ENCODE measurements around the gene GALNT1. TPM values are rescaled to one million over a fixed set of nuclear protein-coding genes. Genes with fewer than 3 reads are reported as not detected.

Gene GALNT1
- 42.3 to 72.1 TPM (median 58.5 TPM) in 5 replicates for total RNA-seq (2022; extraction: Qiagen RNA extraction; ENCODE audit: low read depth)

DNA sequence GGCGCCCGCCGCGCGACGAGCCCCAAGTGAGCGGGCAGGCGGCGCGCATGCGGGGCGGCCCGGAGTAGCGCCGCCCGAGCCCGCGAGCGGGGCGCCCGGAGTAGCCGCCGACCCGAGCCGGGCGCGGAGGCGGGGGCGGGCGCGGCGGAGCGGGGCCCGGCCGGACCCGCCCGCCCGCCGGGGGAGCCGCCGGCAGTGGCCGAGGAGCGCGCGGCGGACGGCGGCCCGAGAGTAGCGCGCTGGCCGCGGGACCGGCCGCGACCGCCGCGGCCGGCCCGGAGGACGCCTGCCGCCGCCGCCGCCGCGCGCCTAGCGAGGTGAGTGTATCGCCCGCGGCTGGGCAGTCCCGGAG, at the start of gene GALNT1:
Gene GALNT1 (plus strand): TSS at position 195 of the 352 bp plus-strand sequence. CDS start 72,923 bp downstream, outside the sequence.

Other genes starting within 250 kb of the GALNT1 start
- 8.8 to 12.5 TPM (median 11.8 TPM) in 5 replicates for gene ZNF24, start 237.3 kb upstream of the GALNT1 start, total RNA-seq (2022; extraction: Qiagen RNA extraction; ENCODE audit: low read depth)
- 0.41 to 0.94 TPM (median 0.64 TPM) in 5 replicates for gene ZNF396, start 204.4 kb upstream of the GALNT1 start, total RNA-seq (2022; extraction: Qiagen RNA extraction; ENCODE audit: low read depth)
- gene INO80C, start 83.8 kb upstream of the GALNT1 start, total RNA-seq (2022; extraction: Qiagen RNA extraction; ENCODE audit: low read depth), result 22.2 to 26.9 TPM (median 23.5 TPM) in 5 replicates

Data from A549 treated with RU486 at 1 μM for 4 hours (cell line).